HepG2 (cell line): ENCODE data around the gene IGF2BP3. TPM values are rescaled to one million over a fixed set of nuclear protein-coding genes. Genes with fewer than 3 reads are reported as not detected.

ENCODE experiments used
- ATAC-seq: fragments of 200-7000 bp; cut with Tn5 transposase; 3 replicates; pipeline ENCODE4 v1.9.1; 2020; ENCODE audit warnings: mild to moderate bottlenecking, moderate library complexity
- BruUV-seq: library from RNA; stranded (reverse); fragments of 400-500 nt; replicated peaks from 2 replicates; lab custom pipeline; 2021; lab: Mats Ljungman, UMichigan
- CTCF ChIA-PET: fragments of 300-600 bp; formaldehyde crosslinking; extraction: SDS; loops from one replicate; lab custom pipeline; 2021; ENCODE audit warnings: low total read pairs, inconsistent platforms, low intra/inter-chr PET ratio; lab: Yijun Ruan, JAX
- POLR2A ChIA-PET: fragments of 350-600 bp; sonication (Branson Sonifier 250); formaldehyde crosslinking; loops from one replicate; lab custom pipeline; 2020; ENCODE audit warnings: antibody characterized with exemption, inconsistent platforms; lab: Yijun Ruan, JAX
- DNase-seq: peaks from one replicate; pipeline ENCODE4 v3.0.0-alpha.2; 2015; ENCODE audit warnings: low spot score
- FAIRE-seq: peaks from 3 replicates; lab custom pipeline; 2011; peaks lifted over from hg19 to GRCh38; lab: Jason Lieb, UNC
- H2AFZ ChIP-seq: one replicate; pipeline ENCODE4 v1.6.1; 2011; ENCODE audit warnings: low read length, inconsistent platforms
- H3K27ac ChIP-seq: fragments of 300-600 bp; 3 replicates; pipeline ENCODE4 v1.8.0; 2011; ENCODE audit warnings: mixed run types, mild to moderate bottlenecking, mixed read lengths, low read length, inconsistent platforms; ENCODE audit not compliant: insufficient read depth; ENCODE audit errors: extremely low read length
- H3K27me3 ChIP-seq, 2 experiments: fragments of 200-600 bp in 1 of 2; 2 replicates in 1 of 2; 3 replicates in 1 of 2; pipeline versions ENCODE4 v1.6.0 to v1.8.0; 2011; ENCODE audit warnings: low read length in 2 of 2, mild to moderate bottlenecking in 2 of 2, moderate library complexity in 2 of 2, inconsistent platforms in 1 of 2; ENCODE audit not compliant: insufficient read depth in 2 of 2, control insufficient read depth in 1 of 2
- H3K36me3 ChIP-seq, 2 experiments: fragments of 200-600 bp in 1 of 2; replicated peaks in 1 of 2; 2 replicates in 1 of 2; 3 replicates in 1 of 2; pipeline versions ENCODE4 v1.5.1 to v1.8.0; 2011; ENCODE audit warnings: low read length in 2 of 2, inconsistent platforms in 1 of 2; ENCODE audit not compliant: insufficient read depth in 2 of 2, control insufficient read depth in 1 of 2
- H3K4me1 ChIP-seq: 2 replicates; pipeline ENCODE4 v1.5.1; 2012; ENCODE audit warnings: low read length, inconsistent platforms; ENCODE audit not compliant: insufficient read depth
- H3K4me2 ChIP-seq: 2 replicates; pipeline ENCODE4 v1.6.0; 2011; ENCODE audit warnings: low read depth, low read length, inconsistent platforms
- H3K4me3 ChIP-seq, 3 experiments: fragments of 200-600 bp in 1 of 3; sonication (generic), shearing (Covaris generic) in 1 of 3; replicated peaks in 1 of 3; 2 replicates each; pipeline ENCODE4 v1.5.1; 2011 to 2016; ENCODE audit warnings: low read length in 3 of 3, inconsistent platforms in 2 of 3, low read depth in 2 of 3, mild to moderate bottlenecking in 2 of 3, control low read depth in 1 of 3, mixed read lengths in 1 of 3; ENCODE audit not compliant: insufficient read depth in 1 of 3
- H3K79me2 ChIP-seq: one replicate; pipeline ENCODE4 v1.6.1; 2011; ENCODE audit warnings: low read length, inconsistent platforms; ENCODE audit not compliant: insufficient read depth
- H3K9ac ChIP-seq: 2 replicates; pipeline ENCODE4 v1.6.0; 2011; ENCODE audit warnings: mild to moderate bottlenecking, low read depth, low read length, inconsistent platforms; ENCODE audit not compliant: insufficient read depth
- H3K9me3 ChIP-seq: 2 replicates; pipeline ENCODE4 v1.5.1; 2012; ENCODE audit warnings: mild to moderate bottlenecking, low read length
- H4K20me1 ChIP-seq: 2 replicates; pipeline ENCODE4 v1.6.0; 2011; ENCODE audit warnings: inconsistent platforms, mild to moderate bottlenecking, low read length, moderate library complexity; ENCODE audit not compliant: insufficient read depth
- FOXP1 ChIP-seq, 2 experiments: fragments of 450-650 bp in 1 of 2; IDR thresholded peaks; 2 replicates each; pipeline ENCODE4 v1.6.1; 2017 to 2018; ENCODE audit warnings: antibody characterized with exemption in 1 of 2
- NFE2 ChIP-seq: sonication (generic); formaldehyde crosslinking; IDR thresholded peaks from 2 replicates; pipeline ENCODE4 v1.4.0; 2020; ENCODE audit warnings: missing genetic modification reagents
- NFIB ChIP-seq: sonication (generic); formaldehyde crosslinking; IDR thresholded peaks from 2 replicates; pipeline ENCODE4 v1.9.0; 2021; ENCODE audit warnings: missing genetic modification reagents, mild to moderate bottlenecking, borderline replicate concordance
- ZKSCAN8 ChIP-seq: IDR thresholded peaks from 2 replicates; pipeline ENCODE4 v1.6.1; 2016; ENCODE audit warnings: borderline replicate concordance, missing genetic modification reagents, missing compliant biosample characterization
- ZNF20 ChIP-seq: sonication (generic); formaldehyde crosslinking; IDR thresholded peaks from 2 replicates; pipeline ENCODE4 v1.4.0; 2020; ENCODE audit warnings: mild to moderate bottlenecking, moderate library complexity, missing genetic modification reagents
- ZNF292 ChIP-seq: sonication (generic); formaldehyde crosslinking; IDR thresholded peaks from 2 replicates; pipeline ENCODE4 v1.8.1; 2022; ENCODE audit warnings: mild to moderate bottlenecking, low read depth, missing genetic modification reagents, borderline replicate concordance
- ZNF432 ChIP-seq: sonication (generic); formaldehyde crosslinking; IDR thresholded peaks from 2 replicates; pipeline ENCODE4 v1.5.0; 2020; ENCODE audit warnings: missing genetic modification reagents, mild to moderate bottlenecking, borderline replicate concordance
- WGBS: methylation state at CpG from one replicate; pipeline ENCODE4 v1.1.6; 2017; ENCODE audit warnings: low lambda C conversion rate; 5-methylcytosine and 5-hydroxymethylcytosine counted together
- in situ Hi-C: cut with HindIII; loops from 2 replicates; pipeline ENCODE4 v1.10.0; 2017; ENCODE audit warnings: low pct_unique_long_range_greater_than_20kb; ENCODE audit not compliant: extremely low pct_ligation_motif_present
- intact Hi-C: fragments of 100-400 bp; cut with micrococcal nuclease; formaldehyde crosslinking; loops from one replicate; pipeline ENCODE4 v1.10.0; 2022; ENCODE audit not compliant: unreplicated experiment
- polyA plus RNA-seq, 8 experiments: library from polyadenylated mRNA; depleted of rRNA in 3 of 8; stranded (reverse) in 7 of 8; unstranded in 1 of 8; fragments of >200 nt; fragmentation: Illumina TruSeq in 4 of 8; extraction: Trizol in 4 of 8; gene quantifications; 2 replicates each; pipeline versions ENCODE4 v1.2.1 to v1.2.3, GENCODE V29; 2011 to 2016; ENCODE audit warnings: low read depth in 4 of 8, missing spikeins in 1 of 8, mixed read lengths in 1 of 8; ENCODE audit not compliant: insufficient read depth in 1 of 8
- total RNA-seq, 5 experiments: library from RNA; depleted of rRNA; stranded (reverse); fragments of >200 nt; fragmentation: Illumina TruSeq; extraction: Trizol; gene quantifications; 2 replicates each; pipeline ENCODE4 v1.2.3, GENCODE V29; 2016; ENCODE audit warnings: low read depth in 1 of 5
- TF ChIP-seq, protein P1 (sequence below): sonication (generic); formaldehyde crosslinking; IDR thresholded peaks from 2 replicates; pipeline ENCODE4 v1.4.0; 2020; ENCODE audit warnings: missing genetic modification reagents
- TF ChIP-seq, protein P2 (sequence below): sonication (generic); formaldehyde crosslinking; IDR thresholded peaks from 2 replicates; pipeline ENCODE4 v1.4.0; 2020; ENCODE audit warnings: missing genetic modification reagents, mild to moderate bottlenecking, borderline replicate concordance
- TF ChIP-seq, protein P3 (sequence below): IDR thresholded peaks from 2 replicates; pipeline ENCODE4 v1.6.1; 2012; ENCODE audit warnings: low read depth, low read length, improper control_type of control experiment
- TF ChIP-seq, protein P4 (sequence below): IDR thresholded peaks from 2 replicates; pipeline ENCODE4 v1.6.1; 2016; ENCODE audit warnings: mild to moderate bottlenecking

IGF2BP3 gene
- total and polyA plus RNA-seq, 2 of the 13 experiments (the other 11 are each of a cell fraction or from before 2014, with no cell fraction given): 37.7 to 39.5 TPM

DNA sequence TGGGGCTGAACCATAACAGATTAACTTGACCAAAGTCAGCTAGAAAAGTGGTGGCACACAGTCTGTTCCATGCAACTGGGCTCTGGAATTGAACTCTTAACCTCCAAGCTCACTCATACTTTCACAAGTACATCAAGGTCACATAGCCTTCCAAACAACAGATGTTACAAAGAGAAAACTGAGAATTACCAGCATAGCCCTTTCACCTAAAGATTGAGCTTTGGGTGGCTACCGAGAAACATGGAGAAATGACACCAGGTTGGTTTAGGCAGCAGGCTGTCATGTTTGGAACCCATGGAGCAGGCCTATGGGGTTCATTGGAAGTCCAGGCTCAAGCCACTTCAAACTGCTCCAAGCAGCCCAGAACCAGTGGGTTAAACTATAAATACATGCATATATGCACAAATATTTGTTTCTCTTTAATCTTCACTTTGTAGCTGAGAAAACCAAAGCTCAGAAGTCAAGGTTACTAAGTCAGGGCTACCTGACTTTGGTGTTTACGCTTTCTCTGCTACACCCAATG lies 112.1 kb downstream of the IGF2BP3 start (continued):
- no peak for TF ChIP-seq ZNF20 (CRISPR knock-in tag)
- no peak for TF ChIP-seq ZNF432 (CRISPR knock-in tag)
- TF ChIP-seq, protein P1, sequence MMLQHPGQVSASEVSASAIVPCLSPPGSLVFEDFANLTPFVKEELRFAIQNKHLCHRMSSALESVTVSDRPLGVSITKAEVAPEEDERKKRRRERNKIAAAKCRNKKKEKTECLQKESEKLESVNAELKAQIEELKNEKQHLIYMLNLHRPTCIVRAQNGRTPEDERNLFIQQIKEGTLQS (CRISPR knock-in tag): no peak
- TF ChIP-seq, protein P2, sequence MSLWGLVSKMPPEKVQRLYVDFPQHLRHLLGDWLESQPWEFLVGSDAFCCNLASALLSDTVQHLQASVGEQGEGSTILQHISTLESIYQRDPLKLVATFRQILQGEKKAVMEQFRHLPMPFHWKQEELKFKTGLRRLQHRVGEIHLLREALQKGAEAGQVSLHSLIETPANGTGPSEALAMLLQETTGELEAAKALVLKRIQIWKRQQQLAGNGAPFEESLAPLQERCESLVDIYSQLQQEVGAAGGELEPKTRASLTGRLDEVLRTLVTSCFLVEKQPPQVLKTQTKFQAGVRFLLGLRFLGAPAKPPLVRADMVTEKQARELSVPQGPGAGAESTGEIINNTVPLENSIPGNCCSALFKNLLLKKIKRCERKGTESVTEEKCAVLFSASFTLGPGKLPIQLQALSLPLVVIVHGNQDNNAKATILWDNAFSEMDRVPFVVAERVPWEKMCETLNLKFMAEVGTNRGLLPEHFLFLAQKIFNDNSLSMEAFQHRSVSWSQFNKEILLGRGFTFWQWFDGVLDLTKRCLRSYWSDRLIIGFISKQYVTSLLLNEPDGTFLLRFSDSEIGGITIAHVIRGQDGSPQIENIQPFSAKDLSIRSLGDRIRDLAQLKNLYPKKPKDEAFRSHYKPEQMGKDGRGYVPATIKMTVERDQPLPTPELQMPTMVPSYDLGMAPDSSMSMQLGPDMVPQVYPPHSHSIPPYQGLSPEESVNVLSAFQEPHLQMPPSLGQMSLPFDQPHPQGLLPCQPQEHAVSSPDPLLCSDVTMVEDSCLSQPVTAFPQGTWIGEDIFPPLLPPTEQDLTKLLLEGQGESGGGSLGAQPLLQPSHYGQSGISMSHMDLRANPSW: no peak
- TF ChIP-seq NFIB: no peak

DNA sequence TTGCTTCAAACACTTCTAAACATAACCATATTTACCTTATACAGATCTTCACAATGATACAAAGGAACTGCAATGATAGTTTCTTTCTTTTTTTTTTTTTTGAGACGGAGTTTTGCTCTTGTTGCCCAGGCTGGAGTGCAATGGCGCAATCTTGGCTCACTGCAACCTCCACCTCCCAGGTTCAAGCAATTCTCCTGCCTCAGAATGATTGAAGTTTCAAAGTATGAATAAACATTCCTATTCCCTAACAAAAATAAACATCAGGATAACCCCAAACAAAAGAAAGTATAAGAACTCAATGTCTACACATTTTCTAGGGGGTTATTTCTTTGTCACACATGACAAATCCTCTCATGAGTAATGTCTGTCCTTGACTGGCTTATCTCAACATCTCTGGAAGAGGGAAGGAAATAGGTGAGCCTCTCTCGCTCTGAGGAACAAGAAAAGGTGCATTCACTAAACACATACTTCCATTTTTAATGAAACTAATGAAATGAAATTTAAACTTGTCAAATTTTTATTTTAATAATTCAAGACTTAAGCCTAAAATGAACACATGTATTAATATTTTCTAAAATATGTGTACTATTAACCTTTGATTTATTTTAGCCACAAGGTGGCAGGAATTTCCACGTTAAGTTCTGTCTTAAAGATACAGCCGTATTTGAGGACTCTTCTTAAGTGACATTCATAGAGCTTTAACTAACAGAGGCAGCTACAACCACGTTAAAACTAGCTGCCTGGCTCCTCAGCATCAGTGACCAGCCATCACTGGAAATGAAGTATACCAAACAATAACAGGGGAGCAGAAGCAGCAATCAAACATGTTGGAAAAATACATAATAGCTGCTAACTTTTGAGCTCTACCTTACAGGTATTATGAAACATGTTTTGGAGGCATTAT lies 112.8 kb downstream of the IGF2BP3 start:
- Histone ChIP-seq H3K9ac (peak overlapping the region; percentile 58), H3K79me2 (peaks cover 8% of the 10 kb centered on the region), H3K4me3 (peak overlapping the region in 1 of 3 experiments; percentile 36; a peak in 1 of 6 replicates), H2AFZ (no peak overlapping the region), H3K4me1 (peaks cover 71% of the 10 kb centered on the region), H3K27ac (peak overlapping the region; percentile 82), H3K4me2 (peak overlapping the region; percentile 74), H3K9me3 (no peaks in the 10 kb centered on the region), H3K36me3 (peaks cover 1 to 3% of the 10 kb centered on the region in 2 experiments; a peak in 1 of 5 replicates), H4K20me1 (no peaks in the 10 kb centered on the region), H3K27me3 (no peaks in the 10 kb centered on the region)
- peak; percentile 66 for FAIRE-seq
- peak; percentile 91 for DNase-seq
- WGBS: 5% methylated on average over 6 of the region's 6 CpGs
- ChIA-PET POLR2A (interaction anchor here (0.5 to 2.5 kb wide), 14 partner anchors 13 to 178 kb away, joined by 3 to 49 read pairs (median 4); partner anchors contain the start of gene MALSU1), CTCF (interaction anchor here (1.0 kb wide), 1 partner anchor 23 kb away, joined by 3 read pairs; no protein-coding TSS in a partner anchor)
- intact Hi-C loops: loop anchor here (1.0 to 5.0 kb wide), 4 partner anchors 35 to 117 kb away; no protein-coding TSS in a partner anchor
- no TSS peak for BruUV-seq
- in situ Hi-C loops: no loop called here
- ATAC-seq: peak; percentile 67
- TF ChIP-seq ZNF292 (CRISPR knock-in tag) (0 out of 2 replicates have a peak, but pooled peaks have one; percentile 23), FOXP1 (IDR thresholded peaks at IDR 0.05) (0 out of 2 replicates have a peak, but pooled peaks have one; percentile 43), FOXP1 (CRISPR knock-in tag; IDR thresholded peaks at IDR 0.05) (peak; percentile 89), NFE2 (CRISPR knock-in tag) (no peak), ZKSCAN8 (CRISPR knock-in tag) (peak; percentile 54; the same call in 1 of the 2 replicates)
- TF ChIP-seq, protein P3, sequence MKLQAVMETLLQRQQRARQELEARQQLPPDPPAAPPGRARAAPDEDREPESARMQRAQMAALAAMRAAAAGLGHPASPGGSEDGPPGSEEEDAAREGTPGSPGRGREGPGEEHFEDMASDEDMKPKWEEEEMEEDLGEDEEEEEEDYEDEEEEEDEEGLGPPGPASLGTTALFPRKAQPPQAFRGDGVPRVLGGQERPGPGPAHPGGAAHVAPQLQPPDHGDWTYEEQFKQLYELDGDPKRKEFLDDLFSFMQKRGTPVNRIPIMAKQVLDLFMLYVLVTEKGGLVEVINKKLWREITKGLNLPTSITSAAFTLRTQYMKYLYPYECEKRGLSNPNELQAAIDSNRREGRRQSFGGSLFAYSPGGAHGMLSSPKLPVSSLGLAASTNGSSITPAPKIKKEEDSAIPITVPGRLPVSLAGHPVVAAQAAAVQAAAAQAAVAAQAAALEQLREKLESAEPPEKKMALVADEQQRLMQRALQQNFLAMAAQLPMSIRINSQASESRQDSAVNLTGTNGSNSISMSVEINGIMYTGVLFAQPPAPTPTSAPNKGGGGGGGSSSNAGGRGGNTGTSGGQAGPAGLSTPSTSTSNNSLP: peak; percentile 49; the same call in 1 of the 2 replicates
- TF ChIP-seq, protein P4, sequence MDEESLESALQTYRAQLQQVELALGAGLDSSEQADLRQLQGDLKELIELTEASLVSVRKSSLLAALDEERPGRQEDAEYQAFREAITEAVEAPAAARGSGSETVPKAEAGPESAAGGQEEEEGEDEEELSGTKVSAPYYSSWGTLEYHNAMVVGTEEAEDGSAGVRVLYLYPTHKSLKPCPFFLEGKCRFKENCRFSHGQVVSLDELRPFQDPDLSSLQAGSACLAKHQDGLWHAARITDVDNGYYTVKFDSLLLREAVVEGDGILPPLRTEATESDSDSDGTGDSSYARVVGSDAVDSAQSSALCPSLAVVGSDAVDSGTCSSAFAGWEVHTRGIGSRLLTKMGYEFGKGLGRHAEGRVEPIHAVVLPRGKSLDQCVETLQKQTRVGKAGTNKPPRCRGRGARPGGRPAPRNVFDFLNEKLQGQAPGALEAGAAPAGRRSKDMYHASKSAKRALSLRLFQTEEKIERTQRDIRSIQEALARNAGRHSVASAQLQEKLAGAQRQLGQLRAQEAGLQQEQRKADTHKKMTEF (CRISPR knock-in tag): peak; percentile 83; the same call in 1 of the 2 replicates
